Epithelial cell of umbilical artery (primary cell): ENCODE measurements around the gene ZFY. TPM values are rescaled to one million over a fixed set of nuclear protein-coding genes. Genes with fewer than 3 reads are reported as not detected.

Source experiments
- total RNA-seq: library from RNA; depleted of rRNA; stranded (reverse); fragments of >200 nt; gene quantifications from 2 replicates; pipeline ENCODE4 v1.2.3, GENCODE V29; 2014

Gene ZFY
- 15.9 TPM in 1 of 2 replicates, not detected in the other for total RNA-seq

GRCh38 chrY:2934861-2935715 is at the start of gene ZFY:
TSS of gene ZFY (plus strand) at chrY:2935381. CDS start at chrY:2953937, 18,556 bp downstream.

Other genes starting within 250 kb of the ZFY start
- not detected in 2 replicates for gene SRY, start 147.7 kb upstream of the ZFY start, total RNA-seq
- 3.2 and 406 TPM in 2 replicates for gene RPS4Y1, start 93.8 kb upstream of the ZFY start, total RNA-seq